Measurements from ENCODE around the gene THSD7A.

The THSD7A gene

DNA sequence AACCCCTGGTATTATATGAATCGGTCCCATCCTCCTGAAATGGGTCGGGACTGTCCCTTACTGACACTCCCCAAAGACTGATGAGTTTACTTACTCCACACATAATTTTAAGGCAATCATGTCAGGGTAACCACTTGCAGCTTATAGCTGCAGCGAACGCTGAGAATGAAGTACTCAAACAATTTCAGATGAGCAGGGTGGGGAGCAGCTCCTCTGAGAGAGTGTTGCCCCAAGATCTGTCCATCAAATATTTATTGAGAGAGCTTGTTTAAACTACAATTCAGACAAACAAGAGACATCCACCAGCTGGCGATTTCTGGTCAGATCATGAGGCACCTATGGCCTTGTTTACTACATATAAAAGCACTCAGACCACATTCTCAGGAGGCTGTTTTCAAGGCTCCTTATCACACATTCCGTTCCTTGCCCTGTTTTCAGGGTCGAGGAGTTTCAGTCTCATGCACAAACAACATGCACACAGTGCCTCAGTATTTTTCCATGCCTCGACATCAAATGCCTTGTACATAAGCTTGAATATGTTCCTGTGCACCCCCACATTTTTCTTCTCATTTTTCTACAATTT is 80.1 kb downstream of the THSD7A start:
- no peak for DNase-seq (ENCODE audit: low read depth)

DNA sequence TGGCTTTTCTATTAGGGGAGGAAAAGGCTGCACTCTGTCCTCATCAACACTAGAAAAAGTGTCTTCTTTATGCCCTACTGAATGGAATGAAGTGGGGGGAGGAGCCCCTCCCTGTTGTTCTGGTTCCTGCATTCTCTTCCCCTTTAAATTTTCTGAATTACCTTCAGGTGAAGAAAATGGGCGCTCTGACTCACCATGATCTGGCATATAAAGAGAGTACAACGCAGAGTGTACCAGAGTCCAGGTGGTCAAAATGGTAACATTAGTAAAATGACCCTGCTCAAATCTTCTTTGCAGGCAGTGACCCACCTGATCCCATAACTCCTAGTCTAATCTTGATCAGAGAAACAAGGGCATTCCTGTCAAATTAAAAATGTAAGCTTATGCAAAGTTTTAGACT is 80.7 kb downstream of the THSD7A start:
- no peak for DNase-seq (ENCODE audit: low read depth)

DNA sequence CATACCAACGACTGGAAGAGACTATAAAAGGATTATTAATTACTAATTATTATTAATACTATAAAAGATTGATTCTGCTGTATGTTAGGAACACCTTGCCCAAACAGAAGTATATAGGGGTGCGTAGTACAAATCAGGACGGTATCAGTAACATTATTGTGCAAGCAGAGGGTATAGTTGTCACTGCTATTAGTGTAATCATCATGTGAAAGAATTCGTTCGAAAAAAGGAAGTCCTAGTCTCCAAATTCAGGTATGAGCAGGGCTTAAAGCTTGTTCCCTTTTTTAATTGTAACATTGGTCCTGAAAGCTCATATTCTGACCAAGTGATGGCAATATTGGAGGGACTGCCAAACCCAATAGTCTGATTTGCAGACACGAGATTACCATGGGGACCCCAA is 81.8 kb downstream of the THSD7A start:
- DNase-seq (ENCODE audit: low read depth): no peak

DNA sequence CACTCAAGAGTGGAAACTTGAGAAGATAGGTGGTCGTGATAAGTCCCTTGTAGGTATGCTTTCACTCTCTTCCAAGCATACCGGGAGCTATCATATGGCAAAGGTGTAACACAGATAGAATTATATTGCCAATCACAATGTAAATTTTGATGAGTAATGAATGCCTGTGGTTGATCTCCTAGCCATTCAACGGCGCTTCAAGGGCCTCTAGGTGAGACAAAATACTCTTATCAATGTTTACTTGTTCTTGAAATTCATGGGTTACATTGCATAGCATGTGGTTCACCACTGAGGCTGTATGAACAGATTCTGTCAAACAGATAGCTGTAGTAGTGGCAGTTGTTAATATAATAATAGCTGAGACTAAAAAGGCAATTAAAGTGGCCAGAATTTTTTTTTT is 82.4 kb downstream of the THSD7A start:
- DNase-seq (ENCODE audit: low read depth): no peak

DNA sequence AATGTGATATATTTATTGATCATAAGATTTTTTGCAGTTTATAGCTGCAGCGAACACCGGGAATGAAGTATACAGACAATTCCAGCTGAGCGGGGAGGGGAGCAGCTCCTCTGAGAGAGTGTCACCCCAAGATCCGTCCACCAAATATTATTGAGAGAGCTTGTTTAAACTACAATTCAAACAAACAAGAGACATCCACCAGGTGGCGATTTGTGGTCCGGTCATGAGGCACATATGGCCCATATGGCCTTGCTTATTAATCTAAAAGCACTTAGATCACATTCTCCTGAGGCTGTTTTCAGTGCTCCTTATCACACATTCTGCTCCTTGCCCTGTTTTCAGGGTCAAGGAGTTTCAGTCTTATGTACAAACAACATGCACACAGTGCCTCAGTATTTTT is 83.1 kb downstream of the THSD7A start:
- no peak for DNase-seq (ENCODE audit: low read depth)

DNA sequence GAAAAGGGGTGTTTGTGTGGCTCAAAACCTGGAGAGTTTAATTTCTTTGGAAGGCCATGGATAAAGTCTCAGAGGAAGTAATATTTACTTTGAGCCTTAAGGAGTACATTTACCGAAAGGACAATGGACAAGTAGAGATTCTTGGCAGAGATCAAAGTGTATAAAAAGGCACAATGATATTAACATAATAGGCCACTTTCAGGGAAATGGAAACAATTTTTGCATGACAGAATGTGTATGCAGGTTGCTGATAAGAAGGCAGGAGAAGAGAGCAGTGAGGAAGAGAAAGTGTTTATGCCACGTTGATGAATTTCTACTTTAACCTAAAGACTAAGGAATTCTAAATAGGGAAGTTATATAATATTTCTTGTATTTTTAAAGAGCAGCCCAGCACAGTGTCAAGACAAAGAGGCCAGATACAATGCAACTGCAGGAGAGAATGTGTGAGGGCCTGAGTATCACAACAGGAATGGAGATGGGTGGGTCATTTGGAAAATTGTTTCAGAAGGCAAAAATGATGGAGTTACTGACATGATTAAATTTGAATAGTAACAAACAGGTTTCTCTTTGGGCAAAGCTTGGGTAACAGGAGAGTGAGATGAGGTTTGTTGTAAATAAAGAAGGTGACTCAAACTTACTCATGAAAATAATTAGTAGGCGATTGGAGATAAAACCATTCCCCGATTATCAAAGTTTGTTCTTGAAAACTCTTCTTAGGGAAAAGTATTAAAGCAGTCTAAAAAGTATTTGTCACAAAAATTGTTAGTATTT is 84.1 kb downstream of the THSD7A start:
- no peak for DNase-seq (ENCODE audit: low read depth)

DNA sequence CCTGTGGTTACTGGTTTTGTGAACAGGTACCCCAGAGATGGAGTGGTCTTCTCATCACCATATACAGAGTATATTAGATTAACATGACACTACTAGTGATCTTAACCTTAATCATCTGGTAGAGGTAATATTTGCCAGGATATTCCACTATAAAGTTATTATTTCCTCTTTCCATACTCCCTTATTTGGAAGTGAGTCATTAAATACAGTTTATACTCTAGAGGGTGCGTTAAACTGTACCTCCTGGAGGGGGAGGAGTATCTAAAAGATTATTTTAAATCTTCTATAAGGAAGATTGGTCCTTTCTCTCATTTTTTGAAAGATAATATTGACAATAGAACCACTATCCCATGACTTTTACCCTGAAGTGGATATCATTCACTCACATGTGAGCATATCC is 85.4 kb downstream of the THSD7A start:
- DNase-seq (ENCODE audit: low read depth): no peak

DNA sequence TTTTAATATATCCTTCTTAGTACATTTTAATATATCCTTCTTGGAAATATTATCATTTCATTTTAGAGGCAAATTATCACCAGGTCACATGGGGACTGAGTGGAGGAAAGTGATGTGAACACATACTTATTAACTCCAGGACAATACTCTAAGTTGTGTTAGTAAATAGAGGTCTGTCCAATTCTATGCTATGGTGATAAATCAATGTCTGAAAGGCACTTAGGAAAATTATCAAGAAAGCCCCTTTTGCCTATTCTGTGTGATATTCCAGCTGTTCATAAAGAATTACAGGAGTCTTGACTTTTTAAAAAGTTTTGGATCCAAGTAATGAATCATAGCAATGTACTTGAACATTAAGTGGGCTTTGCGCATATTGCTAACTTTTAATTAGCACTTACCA is 88.5 kb downstream of the THSD7A start:
- no peak for DNase-seq (ENCODE audit: low read depth)

DNA sequence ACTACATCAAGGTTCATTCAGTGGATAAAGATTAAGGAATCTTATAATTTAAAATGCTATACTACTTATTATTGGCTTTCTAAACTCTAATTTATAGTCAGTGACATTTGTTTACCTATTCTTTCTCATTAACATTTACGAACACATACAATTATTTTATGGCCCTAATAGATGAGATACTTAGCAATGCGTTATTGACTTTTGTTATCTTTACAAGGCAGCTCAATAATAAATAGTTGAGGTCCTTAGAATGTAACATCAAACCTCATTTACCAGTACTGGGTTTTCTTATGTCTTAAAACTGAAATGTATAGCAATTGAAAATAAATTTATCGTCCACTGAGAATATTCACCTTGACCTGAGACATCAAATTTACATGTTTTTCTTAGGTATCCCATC is 89.0 kb downstream of the THSD7A start:
- DNase-seq (ENCODE audit: low read depth): no peak

DNA sequence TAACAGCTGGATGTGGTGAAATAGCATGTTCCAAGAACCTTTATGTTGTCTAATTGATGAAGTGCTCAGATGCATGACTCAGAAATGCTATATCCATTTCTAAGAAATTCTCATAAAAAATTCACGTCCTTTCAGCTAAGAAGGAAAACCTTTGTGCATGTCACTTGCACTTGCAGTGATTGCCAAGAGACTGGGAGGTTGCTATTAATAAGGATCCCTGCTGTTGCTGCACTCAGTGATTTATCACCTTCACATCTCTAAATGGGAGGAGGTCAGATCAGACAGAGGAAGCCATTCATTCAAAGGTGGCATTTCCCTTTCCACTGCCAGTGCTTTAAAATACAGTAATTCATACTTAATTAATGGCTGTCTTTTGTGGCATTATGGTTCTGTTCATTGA is 89.5 kb downstream of the THSD7A start:
- no peak for DNase-seq (ENCODE audit: low read depth)

DNA sequence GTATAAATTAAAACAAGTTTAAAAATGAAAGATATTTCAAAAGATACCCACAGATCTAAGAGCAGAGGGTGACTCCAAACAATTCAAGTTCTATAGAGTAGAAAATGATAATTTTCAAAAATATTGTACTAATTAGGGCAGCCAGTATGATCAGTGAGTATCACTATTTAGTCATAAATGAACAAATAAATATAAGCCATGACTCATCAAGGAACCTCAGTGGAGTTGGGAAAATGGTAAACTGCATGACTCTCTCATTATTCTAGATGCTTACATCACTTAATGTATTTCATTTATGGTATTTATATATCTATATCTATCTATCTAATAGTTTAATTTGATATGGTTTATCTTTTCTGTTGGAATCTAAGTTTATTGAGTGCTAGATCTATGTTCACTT is 94.3 kb downstream of the THSD7A start:
- no peak for DNase-seq (ENCODE audit: low read depth)

DNA sequence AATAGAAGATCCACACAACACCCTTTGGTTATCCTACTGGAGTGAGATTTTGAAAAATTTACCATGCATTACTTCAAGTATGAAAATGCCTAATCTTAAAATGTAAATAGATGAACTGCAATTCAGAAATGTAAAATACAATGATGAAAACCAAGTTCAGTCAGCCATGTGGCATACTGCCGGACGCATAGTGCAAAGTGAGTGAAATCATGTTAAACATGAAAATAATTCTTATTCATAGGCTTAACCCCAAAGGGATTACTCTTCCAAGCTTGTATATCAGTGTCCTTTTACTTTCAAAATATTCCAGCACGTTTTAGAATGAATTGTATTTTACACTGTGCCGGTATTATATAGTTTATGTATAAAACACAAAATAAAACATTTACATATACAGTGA is 99.8 kb downstream of the THSD7A start:
- DNase-seq (ENCODE audit: low read depth): no peak

DNA sequence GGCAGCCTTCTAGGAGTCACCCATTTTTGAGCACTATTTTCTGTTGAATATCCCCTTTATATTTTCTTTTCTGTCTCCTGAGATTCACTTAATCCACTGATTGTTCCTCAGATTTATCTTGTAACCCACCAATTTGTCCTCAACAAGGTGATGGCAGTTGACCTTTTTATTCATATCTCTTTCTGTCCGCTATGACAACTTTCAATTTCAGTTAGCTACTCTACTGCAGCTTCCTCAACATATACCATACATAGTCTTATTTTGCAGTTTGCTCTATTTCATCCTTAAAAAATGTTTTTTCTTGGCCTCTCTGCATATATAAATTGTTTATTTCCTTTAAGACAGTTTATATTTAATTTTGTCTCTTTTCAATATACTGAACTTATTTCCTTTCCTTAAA is 101.3 kb downstream of the THSD7A start:
- DNase-seq (ENCODE audit: low read depth): no peak

DNA sequence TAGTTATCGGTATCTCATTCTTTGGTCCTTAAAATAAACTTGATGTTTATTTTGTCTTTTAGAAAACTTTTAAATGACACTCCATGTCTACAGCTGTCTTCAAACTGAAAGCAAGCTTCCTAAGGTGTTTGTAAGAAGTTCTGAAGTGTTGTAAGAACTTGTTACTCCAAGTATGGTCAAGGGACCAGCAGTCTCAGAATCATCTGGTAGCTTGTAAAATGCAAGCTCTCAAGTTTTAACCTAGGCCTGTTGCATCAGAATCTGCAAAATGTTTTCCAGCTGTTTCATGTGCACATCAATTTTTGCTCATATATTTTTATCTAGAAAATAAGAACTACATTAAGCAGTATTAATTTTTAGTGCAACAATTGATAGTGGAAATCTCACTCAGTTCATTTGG is 104.1 kb downstream of the THSD7A start:
- no peak for DNase-seq (ENCODE audit: low read depth)

DNA sequence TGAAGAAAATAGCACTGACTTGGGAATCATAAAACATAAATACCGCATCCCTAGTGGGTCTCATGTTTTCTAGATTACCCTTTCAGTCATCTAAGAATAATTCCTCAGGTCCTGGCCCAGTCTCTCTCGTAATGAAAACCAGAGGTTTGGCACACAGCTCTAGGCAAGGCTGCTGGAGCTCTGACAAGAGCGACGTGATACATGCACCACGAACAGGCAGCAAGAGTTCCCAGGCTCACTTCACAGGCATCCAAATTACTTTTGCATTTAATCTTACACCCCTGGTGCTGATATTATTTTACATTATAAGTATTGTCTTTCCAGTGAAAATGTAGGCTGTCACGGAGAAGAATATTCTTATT is 105.2 kb downstream of the THSD7A start:
- peak; percentile 63 for DNase-seq (ENCODE audit: low read depth)

DNA sequence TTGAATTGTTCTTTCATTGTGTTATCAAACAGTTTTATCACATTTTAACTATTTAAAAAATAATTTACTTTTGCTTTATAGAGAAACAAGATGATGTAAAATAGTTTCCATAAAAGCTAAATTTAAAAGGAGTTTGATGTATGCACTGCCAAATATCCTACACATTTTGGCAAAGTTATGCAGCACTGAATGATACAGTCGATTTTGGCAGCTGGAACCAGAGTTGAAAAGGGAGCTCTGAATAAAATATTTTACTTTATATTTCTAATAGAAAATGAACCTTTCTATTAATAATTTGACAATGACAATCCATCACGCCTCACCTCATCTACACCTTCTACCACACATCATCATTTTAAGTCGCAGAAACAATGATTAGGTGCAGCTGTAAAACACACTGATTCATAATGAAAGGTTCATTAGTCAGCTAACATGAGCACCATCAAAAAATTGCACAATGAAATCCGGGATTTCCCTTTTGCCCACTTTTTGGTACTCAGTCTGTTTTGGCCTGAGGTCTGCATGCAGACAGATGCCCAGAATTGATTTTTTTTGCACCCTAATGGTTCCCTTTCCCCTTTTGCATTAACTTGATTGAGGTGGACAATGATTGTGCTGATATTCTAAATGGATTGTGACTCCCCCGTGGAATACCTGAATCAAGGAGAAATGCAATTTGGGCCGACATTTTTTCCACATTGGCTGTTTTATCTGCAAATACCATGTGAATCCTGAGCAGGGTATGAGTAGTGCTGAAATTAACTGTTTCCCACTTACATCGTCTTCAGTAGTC is 105.8 kb downstream of the THSD7A start:
- DNase-seq (ENCODE audit: low read depth): no peak

DNA sequence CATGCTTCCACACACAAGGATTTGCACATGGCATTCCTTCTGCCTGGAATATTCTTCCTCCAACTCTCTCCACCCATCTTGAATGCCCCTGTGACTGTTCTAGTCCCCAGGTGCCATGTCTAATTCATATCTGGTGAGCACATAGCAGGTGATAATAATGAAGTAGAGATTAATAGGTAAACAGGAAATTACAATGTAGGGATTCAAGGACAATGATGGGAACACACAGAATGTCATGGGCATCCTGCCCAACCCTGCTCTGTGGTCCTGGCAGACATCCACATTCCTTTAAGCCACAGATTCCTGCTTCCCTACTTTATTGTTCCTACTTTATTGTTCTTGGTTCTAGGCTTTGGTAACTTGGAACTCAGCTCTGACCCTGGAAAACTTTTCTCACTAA is 115.8 kb downstream of the THSD7A start:
- DNase-seq (ENCODE audit: low read depth): peak; percentile 12

DNA sequence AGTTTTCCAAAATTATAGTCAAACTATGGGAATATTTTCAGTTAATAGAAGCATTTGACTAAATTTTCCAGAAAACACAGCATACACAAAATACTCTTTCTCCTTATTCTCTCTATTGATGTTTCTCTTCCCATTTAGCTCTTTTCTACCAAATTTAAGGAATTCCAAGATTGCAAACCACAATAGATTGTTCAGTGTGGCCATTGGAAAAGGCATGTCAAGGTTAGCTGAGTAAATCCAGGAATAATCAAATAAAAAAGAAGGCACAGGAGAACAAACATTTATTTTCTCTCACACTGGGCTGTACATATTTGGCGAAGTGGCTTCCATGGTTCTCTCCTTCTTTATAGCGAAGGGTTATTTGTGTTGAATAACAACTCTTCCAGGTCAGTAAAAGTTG is 117.3 kb downstream of the THSD7A start:
- no peak for DNase-seq (ENCODE audit: low read depth)

DNA sequence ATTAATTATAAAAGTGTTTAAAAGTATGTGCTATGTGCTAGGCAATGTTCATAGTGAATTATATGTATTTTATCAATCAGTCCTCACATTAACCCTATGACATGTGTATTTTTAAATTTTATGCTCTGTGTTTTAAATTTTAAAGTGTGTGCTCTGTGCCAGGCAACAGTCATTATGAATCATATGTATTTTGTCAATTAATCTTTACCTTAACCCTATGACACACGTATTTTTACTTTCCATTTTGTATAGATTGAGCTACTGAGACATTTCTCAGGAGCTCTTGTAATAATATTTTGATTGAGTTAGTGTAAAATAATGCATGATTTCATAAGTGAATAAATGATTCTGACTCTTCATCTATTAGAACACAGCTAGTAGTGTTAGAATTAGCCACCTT is 117.8 kb downstream of the THSD7A start:
- no peak for DNase-seq (ENCODE audit: low read depth)

DNA sequence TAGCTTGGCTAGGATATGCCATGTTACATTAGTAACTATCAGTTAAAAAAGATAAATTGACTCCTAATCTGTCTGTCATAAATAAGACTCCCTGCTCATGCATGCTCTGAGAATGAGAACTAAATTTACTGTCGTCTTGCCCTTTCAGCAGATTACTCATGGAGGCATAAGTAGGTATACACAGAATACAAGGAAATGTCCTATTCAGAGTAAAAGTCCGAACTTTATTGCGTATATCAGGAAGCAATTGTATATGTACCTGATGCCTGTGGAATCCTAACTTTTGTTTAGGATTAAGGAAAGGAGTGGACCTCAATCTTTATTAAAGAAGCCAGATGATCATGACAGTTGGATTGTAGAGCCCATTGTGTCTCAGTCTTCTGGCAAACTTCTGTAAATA is 118.6 kb downstream of the THSD7A start:
- DNase-seq (ENCODE audit: low read depth): no peak

DNA sequence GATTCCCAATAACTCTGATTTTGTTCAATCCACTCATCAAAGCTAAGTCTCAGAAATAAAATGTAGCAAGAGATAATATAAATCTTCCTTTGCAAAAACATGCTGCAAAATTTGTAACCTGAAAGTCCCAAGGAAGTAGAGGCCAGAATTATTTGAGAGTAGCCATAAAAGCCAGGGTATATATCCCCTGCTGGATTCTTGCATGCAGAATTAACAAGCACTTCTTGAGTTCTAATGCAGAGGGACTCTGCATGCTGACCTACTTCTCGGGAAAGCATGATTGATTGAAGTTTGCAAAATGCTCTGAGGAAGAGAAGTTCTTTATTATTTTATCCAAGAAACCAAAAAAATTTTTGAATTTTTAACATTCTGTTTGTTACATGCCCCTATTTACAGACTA is 121.6 kb downstream of the THSD7A start:
- DNase-seq (ENCODE audit: low read depth): no peak

DNA sequence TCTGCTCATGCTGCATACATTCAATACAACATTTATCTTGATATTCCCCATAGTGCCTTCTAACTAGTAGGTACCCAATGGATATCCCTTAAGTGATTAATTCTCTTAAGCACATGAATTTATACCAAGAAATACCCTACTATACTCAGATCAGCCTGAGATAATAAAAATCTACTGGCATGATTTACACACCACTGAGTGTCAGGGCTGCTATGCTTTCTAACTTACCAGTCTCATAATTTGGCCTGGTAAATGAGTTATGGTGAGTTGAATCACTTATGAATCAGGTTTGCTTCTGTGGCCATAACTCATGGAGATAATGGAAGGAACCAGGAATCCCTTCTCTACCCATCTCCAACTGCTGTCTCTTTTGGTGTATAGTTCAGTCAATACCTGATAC is 122.8 kb downstream of the THSD7A start:
- no peak for DNase-seq (ENCODE audit: low read depth)

DNA sequence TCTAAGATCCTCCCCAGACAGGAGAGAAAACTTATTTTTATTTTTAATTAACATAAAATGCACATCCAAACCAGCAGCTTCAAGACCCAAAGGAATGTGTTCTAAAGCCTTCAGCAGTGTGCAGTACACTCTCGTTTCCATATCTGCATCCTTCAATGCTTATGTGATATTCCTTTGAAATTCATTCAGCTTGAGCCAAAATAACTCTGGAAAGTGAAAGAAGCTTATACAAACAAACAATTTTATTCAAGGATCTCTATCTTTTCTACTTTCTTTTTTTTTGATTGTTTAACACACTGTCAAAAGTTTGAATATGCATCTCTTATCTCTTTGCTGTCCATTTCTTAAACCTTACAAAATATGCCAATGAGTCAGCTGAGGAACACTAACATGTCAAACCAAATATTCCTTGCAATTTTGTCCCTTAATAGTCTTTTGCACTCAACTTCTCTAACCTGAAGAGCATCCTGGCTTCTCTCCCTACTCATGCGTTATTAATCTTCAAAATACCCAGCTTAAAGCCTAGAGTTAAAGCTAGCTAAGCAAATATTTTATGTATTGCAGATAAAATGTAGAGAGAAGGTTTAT is 124.3 kb downstream of the THSD7A start:
- no peak for DNase-seq (ENCODE audit: low read depth)
